WTC11 (cell line): ENCODE data around the gene C1QL4.

Experiments
- CTCF ChIP-seq: fragments of 200-600 bp; IDR thresholded peaks from 2 replicates; pipeline ENCODE4 v1.8.0; 2022; ENCODE audit warnings: antibody characterized with exemption
- TEAD4 ChIP-seq: sonication (generic); formaldehyde crosslinking; IDR thresholded peaks from 2 replicates; pipeline ENCODE4 v1.8.0; 2022; ENCODE audit warnings: mild to moderate bottlenecking, missing genetic modification reagents

- TF ChIP-seq CTCF: no peak
- no peak for TF ChIP-seq TEAD4 (CRISPR knock-in tag)
Observed at GRCh38 chr12:49335118-49335954, 1.7 kb downstream of the C1QL4 start.
